ENCODE data around the gene INTS3.
"Not testable (repeated sequence)": the region's sequence is repeated elsewhere in the genome, so short reads cannot be mapped to it uniquely, and the experiment has no call there.

The INTS3 gene

DNA sequence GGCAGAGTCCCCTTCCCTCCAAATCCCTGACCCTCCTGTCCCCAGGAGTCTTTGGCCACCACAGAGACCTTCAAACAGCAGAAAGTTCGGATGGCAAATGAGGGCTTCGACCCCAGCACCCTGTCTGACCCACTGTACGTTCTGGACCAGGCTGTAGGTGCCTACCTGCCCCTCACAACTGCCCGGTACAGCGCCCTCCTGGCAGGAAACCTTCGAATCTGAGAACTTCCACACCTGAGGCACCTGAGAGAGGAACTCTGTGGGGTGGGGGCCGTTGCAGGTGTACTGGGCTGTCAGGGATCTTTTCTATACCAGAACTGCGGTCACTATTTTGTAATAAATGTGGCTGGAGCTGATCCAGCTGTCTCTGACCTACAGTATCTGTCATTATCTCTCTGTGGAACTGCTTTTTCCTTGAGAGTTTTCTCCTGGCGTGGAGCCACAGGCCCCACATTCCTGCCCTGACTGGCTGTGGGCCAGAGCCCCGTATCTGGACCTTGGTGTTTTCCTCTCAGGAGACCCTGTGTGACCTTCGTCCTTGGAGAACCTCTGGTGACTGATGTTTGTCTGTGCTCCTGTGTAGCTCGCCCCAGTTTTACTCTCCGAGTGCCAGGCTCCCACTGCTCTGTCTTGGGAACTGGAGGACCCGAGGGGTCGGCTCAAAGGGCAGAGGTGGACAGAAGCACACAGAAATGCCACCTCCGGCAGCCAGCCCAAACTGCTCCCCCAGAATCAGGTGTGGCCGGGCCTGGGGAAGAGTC lies 52.1 kb downstream of the INTS3 start:
- no peak for DNase-seq

DNA sequence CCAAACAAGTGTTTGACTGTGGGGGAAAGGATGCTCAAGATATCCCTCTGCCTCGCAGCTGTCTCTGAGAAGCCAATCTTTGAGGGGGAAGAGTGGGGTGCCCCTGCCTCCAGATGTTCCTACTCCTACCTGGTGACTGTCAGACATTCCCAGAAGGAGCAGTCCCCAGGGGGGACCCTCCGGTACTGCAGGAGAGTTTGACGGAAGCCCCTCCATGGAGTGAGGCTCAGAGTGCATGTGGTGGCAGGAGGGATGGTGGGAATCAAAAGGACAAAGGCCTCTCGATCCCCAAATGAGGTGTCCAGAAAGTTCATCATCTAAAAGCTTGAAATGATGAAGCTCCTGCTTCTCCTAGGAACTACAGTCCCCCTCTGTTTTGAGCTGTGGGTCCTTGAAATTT lies 52.7 kb downstream of the INTS3 start:
- no peak for DNase-seq

DNA sequence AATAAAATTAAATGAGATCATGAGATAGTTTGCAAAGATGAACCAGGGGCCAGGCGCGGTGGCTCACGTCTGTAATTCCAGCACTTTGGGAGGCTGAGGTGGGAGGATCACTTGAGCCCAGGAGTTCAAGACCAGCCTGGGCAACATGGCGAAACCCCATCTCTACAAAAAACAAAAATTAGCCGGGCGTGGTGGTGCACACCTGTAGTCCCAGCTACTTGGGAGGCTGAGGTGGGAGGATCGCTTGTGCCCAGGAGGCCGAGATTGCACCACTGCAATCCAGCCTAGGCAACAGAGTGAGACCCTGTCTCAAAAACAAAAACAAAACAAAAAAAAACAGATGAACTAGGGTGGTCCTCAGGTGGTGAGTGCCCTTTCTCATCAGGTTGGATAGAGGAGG lies 54.8 kb downstream of the INTS3 start:
- not testable (repeated sequence) for DNase-seq

DNA sequence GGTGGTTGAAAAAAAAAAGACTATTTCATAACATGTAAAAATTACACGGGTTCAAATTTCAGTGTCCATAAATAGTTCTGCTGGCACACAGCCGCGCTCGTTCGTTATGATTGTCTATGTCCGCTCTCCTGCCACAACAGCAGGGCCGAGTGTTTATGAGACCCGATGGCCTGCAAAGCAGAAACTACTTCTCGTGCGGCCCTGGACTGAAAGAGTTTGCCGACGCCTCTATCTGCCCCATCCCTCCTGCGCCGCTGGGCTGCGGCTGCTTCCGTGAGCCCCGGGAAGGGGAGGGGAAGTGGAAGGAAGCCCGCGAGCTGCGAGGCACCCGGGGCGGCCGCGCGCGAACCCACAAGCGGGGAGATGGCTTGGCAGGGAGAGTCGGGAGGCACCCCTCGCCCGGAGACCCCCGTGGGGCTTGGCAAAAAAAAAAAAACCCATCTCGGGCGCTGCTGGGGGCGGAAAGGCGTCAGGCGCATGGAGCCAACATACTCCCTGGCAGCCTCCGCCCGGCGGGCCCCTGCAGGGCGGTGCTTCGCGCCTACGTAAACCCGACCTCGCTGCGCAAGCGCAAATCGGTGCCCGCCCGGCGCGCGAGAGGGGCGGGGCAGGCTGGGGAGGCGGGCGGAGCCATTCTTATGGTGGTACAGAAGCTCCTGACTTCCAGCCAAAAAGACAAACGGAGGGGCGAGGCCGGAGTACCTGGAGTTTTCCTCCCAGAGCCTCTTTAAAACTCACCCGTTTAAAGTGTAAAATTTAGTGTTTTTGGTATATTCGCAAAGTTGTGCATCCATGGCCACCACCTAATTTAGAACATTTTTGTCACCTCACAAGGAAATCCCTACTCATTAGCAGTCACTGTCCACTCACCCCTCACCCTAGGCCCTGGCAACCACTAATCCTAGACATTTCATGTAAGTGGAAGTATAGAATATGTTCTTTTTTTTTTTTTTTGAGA lies 55.7 kb downstream of the INTS3 start:
- peak; percentile 94 for DNase-seq

DNA sequence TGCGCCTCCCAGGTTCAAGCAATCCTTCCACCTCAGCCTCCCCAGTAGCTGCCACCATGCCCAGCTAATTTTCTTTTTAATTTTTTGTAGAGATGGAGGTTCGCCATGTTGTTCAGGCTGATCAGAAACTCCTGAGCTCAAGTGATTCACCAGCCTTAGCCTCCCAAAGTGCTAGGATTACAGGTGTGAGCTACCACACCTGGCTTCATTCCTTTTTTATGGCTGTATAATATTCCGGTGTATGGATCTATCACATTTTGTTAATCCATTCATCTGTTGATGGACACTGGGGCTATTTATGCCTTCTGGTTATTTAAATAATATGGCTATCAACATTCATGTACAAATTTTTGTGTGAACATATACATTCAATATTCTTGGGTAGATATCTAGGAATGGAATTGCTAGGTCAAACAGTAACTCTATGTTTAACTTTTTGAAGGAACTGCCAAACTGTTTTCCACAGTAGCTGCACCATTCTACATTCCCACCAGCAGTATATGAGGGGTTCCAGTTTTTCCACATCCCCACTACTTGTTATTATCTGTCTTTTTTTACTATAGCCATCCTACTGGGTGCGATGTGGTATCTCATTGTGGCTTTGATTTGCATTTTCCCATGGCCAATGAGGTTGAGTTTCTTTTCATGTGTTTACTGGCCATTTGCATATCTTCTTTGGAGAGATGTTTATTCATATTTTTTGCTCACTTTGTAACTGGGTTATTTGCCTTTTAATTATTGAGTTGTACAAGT lies 58.4 kb downstream of the INTS3 start:
- DNase-seq: no peak

DNA sequence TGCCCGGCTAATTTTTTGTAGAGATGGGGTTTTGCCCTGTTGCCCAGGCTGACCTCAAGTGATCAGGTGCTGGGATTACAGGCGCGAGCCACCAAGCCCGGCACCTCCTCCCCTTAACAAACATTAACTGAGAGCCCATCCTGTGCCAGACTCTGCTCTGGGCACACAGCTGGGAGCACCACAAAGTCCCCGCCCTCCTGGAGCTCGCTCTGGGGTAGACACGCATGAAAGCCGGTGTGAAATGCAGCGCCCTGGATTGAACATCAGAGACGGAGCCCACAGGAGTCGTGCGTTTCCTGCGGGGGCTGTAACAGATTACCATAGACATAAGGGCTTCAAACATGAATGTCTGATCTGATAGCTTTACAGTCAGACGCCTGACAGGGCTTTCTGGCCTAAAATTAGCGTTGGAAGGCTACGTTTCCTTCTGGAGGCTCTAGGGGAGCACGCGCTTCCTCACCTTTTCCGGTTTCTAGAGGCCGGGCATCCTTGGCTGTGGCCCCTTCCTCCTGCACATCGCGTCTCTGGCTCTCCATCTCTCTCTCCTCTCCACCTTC lies 61.7 kb downstream of the INTS3 start:
- DNase-seq: no peak

DNA sequence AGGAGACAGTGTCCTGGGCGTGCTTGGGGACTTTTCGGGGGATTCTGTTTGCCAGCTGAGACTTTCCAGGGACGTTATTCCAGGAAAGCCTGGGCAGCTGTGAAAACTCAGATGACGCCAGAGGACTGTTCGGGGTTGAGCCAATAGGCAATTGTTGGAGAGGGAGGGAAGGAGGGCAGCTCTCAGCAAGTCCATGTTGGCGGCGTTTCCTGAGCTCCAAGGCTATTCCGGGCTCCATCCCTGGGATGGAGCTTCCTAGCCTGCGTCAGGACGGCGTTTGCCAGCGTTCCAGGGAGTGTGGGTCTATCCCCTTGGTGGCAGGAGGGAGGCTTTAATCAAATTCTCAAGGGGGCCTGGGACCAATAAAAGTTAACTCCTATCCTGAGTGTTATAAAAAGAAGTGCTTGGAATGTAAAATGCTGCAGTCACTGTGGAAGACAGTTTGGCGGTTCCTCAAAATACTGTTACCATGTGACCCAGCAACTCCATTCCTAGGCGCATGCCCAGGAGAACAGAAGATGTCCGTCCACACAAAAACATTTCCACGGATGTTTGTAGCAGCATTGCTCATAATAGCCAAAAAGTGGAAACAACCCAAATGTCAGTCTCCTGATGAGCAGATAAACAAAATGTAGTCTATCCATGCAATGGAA lies 62.6 kb downstream of the INTS3 start:
- DNase-seq: no peak

DNA sequence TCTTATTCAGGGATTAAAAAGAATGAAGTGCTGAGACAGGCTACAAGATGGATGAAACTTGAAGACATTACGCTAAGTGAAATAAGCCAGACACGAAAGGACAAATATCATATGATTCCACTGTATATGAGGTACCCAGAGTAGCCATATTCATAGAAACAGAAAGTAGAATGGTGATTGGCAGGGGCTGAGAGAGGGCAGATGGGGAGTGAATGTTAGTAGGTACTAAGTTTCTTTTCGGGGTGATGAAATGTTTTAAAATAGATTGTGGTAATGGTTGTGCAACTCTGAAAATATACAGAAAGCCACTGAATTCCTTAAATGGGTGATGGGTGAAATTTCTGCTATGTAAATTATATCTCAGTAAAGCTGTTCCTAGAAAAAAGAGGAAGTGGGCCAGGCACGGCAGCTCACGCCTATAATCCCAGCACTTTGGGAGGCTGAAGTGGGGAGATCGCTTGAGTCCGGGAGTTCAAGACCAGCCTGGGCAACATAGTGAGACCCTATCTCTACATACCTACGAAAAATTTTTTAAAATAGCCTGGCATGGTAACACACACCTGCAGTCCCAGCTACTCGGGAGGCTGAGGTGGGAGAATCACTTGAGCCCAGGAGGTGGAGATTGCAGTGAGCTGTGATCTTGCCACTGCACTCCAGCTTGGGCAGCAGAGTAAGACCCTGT lies 63.3 kb downstream of the INTS3 start:
- no peak for DNase-seq

DNA sequence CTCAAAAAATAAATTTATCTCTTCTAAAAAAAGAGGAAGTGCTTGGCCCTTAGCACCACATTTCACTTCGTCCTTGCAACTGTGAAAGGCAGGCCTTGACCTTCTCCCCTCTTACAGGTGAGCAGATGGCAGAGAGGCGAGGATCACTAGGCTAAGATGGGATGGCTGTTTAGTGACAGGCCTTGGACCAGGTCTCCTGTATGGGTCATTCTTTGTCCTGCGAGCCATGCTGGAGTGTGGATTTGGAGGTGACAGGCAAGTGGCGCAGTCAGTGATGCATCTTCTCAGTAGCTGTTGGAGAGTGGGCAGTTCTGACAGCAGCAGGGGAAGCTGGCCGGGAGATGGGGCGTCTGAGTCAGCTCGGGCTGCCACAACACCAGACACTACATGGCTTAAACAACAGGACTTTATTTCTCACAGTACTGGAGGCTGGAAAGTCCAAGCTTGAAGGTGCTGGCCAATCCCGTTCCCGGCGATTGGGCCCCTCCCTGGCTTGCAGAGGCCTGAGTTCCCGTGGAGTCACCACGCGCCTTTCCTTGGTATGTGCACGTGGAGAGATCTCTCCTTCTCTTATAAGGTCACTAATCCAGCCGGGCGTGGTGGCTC lies 63.9 kb downstream of the INTS3 start:
- DNase-seq: no peak

DNA sequence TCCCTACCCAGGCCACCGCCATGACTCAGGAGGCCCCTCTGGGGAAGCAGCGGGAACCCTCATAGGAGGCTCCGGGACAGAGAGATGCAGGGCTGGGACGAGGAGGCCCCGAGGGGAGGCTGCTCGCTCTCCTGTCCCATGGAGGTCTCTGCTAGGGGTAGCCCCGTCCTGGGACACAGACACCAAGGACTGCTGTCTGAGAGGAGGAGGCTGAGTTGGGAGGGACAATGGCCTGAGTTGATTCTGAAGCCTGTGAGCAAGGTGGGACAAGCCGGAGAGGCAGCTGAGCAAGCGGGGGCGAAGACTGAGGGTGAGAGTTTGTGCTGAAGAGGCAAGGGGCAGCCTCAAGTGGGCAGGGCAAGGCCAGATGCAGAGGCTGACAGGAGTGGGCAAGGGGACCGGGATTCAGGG lies 64.8 kb downstream of the INTS3 start:
- no peak for DNase-seq

DNA sequence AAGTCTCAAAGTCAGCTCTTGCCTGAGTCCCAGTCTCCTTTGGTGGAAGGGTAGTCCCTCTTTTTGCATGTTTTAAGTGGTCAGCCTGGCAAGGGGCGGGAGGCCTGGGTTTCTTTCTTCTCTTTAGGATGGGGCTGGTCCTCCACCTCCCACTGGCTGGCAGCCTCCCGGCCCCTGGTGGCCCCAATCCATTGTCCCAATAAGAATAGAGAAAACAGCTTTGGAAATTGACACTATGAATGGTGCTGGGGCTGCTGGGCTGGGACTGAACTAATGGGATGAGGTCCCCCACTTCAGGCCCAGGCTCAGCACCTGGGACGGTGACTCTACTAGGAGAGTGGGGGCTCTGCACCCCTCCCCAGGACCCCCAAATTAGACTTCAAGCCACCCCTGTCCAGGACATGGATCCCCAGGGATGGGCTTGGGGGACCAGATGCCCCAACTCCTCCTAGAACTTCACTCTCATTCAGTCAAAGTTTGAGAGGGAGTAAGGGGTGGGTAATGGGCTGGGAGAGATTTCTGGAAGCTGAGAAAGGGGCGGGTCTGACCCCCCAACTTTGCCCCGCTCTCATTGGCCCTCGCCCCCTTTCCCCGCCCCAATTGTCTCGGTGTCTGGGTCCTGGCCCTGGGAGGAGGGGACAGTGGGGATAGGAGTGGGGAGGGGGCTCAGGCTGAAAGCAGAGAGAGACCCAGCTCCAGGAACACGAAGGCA lies 65.6 kb downstream of the INTS3 start:
- no peak for DNase-seq

DNA sequence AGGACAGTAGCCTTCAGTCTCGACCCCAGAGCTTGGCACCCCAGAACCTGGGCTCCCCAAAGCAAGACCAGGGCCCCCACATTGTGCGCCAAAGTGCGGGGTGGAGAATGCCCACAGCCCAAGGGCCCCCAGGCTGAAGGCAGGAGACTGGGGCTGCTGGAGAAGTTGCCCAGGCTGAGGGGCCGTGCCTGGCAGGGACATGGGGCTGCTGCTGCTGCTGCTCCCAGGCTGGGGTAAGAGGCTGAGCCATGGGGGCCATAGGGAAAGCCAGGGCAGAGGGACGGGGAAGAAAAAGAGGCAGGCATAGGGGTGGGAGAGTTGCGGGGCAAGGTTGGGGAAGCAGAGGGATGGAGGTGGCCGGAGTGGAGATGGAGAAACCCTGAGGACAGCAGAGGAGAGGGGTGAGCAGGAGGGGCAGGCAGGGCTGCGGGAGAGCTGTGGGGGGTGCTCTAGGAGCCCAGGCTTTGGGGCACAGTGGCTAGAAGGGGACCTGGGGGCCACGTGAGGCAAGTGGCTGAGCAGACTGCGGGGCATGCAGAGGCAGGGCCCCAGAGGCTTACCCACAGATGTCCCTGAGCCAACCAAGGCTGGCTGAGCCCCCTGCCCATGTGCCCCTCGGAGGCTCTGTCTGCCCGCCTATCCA lies 66.2 kb downstream of the INTS3 start:
- no peak for DNase-seq

DNA sequence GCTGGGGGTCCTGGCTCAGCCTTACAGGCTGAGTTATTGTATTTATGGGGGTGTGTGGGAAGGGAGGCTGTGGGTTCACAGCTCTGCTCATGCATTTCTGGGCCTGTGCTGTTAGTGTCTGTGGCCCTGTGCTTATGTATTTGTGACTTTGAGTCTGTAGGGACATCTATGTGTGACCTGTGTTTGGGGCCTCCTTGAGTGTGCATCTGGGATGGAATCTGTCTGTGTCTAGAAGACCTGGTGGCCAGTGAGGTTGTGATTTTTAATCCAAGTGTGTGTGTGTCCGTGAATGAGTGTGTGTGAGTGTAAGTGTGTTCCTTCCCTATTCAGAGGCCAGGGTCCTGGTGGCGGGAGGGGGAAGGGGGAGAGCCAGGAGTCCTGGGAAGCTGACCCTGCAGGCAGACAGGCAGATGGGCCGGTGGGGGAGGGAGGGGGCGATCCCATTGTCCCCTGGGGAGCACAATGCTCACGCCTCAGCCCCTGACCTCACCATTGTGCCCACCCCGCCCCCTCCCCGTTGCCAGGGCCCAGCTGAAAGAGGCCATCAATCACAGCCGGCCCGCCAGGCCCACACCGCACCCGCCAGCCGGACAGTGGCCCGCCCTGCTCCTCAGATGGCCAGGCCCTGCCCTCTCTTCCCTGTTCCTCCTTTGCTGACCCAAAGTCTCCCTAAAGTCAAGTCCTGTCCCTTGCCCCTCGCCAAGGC lies 66.9 kb downstream of the INTS3 start:
- no peak for DNase-seq

DNA sequence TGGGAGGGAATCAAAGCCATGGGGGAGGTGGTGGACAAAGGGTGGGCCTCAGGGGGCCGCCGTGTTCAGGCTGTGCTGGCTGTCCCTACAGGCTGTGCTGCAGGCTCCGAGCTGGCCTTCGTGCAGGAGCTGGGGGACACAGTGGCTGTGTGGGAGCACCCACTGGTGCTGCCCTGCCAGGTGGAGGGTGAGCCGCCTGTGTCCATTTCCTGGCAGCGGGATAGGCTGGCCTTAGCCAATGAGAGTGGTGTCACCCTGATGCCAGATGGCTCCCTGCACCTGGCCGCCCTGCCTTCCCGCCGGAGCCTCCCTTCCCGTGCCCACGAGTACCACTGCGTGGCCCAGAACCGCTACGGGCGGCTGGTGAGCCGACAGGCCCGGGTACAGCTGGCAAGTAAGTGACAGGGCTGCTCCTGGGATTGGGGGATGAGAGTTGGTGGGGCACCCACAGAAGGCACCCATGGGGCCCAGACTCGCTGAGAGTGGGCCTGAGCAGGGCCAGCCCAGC lies 67.5 kb downstream of the INTS3 start:
- DNase-seq: no peak

DNA sequence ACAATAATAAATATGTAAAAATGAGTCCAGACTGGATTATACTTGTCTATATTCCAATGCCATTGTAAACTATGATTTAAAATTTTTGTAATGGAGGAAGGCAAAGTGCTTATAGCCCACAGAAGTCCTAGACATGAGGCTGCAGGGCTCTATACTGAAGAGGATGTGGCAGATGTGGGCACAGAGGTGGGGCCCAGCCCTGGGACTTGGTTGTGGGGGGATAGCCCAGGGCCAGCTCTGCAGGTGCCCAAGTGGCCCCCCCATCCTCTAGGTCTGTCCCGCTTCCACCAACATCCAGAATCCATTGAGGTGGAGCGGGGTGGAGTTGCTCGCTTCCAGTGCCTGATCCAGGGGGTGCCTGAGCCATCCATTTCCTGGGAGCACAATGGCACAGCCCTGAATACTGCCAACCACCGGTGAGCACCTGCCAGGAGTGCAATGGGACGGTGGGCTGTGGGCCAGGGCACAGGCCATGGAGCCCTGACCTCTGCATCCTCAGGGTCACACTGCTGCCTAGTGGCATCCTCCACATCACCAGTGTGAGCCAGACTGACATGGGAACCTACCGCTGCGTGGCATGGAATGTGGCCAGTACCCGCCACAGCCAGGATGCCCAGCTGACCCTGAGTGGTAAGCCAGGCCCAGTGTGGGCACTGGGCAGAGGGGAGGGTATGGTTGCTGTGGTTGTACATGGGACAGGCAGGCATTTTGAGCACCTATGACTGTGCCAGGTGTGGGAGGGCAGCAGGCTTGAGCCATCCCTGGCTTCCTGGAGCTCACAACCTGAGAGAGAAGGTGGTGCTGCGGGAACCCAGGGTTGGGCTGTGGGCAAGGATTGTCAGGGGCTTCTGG lies 68.3 kb downstream of the INTS3 start:
- DNase-seq: no peak

DNA sequence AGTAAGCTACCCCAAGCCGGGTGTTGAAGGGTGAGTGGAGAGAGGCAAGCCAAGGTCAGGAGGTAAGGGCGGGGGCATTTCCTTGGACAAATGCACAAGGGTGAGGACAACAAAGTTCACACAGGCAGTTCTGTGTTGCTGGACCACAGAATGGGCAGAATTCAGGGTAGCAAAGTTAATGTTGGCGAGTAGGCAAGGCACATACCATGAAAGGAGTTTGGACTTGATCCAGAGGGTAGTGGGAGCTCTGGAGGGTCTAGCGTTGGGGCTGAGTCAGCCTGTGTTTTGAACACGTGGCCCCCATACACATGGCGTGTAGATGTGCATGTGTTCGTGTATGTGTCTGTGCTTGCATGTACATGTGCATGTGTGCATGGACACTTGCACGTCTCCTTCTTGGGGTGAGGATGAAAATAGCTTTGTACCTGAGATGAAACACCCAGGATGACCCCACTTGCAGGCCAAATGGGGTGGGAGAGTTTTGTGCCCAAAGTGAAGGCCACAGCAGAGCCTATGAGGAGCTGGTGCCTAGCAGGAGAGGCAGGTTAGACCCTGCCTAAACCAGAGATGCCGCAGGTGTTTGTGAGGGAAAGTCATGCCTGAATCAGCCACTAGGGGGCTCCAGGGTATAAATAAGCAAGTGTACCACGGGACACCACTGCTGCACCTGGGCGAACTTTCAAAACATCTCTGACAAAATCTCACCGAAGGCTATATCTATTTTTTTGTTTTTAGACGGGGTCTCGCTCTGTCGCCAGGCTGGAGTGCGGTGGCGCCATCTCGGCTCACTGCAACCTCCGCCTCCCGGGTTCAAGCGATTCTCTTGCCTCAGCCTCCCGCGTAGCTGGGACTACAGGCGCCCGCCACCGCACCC lies 69.2 kb downstream of the INTS3 start:
- peak; percentile 95 for DNase-seq

DNA sequence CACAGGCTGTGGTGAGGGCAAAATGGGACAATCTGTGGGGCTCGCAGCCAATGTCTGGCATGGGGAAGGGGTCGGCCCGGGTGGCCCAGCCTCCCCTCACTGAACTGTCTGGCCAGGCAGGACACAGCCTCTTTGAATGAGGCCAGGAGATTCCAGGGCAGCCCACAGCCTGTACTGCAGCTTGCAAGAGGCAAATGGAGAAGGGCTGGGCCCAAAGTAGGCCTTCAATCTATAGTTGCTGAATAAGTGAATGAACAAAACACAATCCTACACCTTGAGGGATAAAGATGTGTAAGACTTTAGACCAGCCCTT lies 70.6 kb downstream of the INTS3 start:
- DNase-seq: no peak

DNA sequence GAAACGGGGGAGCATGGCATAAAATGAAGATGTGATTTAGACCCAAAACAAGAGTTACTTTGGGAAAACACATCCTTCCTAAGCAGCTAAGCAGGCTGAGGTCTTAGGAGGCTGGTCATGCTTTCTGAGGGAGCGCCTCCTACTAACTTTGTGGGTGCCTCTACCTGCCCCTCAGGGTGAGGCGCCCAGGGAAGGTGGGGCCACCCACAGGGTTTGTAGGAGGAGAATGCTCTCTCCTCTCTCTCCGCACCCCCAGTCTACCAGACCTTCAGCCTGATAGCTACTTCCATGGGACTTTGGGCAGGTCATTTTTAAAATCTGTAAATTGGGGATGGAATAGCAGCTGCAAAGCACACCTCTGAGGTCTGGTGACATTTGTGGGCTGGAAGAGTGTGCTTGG lies 71.2 kb downstream of the INTS3 start:
- DNase-seq: no peak

Measured in NCI-H1694 (cell line).